ENCODE results near the gene ACCS. TPM values are rescaled to one million over a fixed set of nuclear protein-coding genes. Genes with fewer than 3 reads are reported as not detected.

Gene ACCS
- total RNA-seq, 1 experiment from 2014 or later, result 7.5 TPM

DNA sequence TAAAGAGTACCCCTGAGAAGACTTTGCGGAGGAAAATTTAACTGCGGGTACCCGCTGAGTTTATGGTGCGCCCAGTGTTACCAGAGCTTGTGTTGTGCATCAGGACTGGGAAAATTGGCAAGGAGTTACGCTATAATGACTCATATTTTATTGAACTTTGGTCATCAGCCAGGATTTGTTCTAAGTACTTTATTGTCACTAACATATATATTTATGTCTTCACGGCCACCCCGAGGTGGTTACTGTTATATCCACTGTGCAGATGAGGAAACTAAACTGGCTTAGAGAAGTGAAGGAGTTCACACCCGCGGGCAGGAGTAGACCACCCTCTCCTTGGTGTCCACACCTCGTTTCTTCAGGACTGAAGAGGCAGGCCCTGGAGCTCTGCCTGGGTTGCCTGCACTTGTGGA lies 667 bp downstream of the ACCS start:
- no peaks in the 10 kb centered on the region for H3K4me1 ChIP-seq (ENCODE audit: insufficient read depth, low read length)

More for the DNA sequence above, 667 bp downstream of the ACCS start:
- no peak overlapping the region for H3K4ac ChIP-seq (ENCODE audit: low read depth, low read length)
- H3K9me3 Mint-ChIP-seq, result peaks cover 0 to 2% of the 10 kb centered on the region in 2 experiments; a peak in 3 of 5 replicates
- H3K79me2 ChIP-seq (ENCODE audit: insufficient read depth, low read length), result no peaks in the 10 kb centered on the region
- H2AFZ ChIP-seq (ENCODE audit: low read length), result no peak overlapping the region
- no peak overlapping the region for H2BK20ac ChIP-seq (ENCODE audit: low read depth, low read length, poor library complexity, severe bottlenecking)
- no peak overlapping the region for H3K27ac ChIP-seq (ENCODE audit: insufficient read length, low read depth, low read length)
- no peak for DNase-seq
- no CpG with 5 or more reads among the region's 10 CpGs for WGBS (ENCODE audit: extremely low coverage, insufficient read length, low lambda C conversion rate)
- peak overlapping the region; percentile 57 for H3K4me2 ChIP-seq (ENCODE audit: insufficient read depth, insufficient read length, low read length)
- no peak overlapping the region for H4K8ac ChIP-seq (replicated peaks; ENCODE audit: insufficient read length, low read depth, low read length)
- H3K27me3 Mint-ChIP-seq (ENCODE audit: low read depth), result peaks cover 17% of the 10 kb centered on the region
- H3K18ac ChIP-seq (ENCODE audit: insufficient read length, low read depth, low read length), result no peak overlapping the region
- no peak overlapping the region for H2BK120ac ChIP-seq (ENCODE audit: low read depth, low read length, poor library complexity, severe bottlenecking)
- no peaks in the 10 kb centered on the region for H3K79me1 ChIP-seq (ENCODE audit: insufficient read depth, low read depth, low read length, poor library complexity, severe bottlenecking)
- TF ChIP-seq, protein P1, sequence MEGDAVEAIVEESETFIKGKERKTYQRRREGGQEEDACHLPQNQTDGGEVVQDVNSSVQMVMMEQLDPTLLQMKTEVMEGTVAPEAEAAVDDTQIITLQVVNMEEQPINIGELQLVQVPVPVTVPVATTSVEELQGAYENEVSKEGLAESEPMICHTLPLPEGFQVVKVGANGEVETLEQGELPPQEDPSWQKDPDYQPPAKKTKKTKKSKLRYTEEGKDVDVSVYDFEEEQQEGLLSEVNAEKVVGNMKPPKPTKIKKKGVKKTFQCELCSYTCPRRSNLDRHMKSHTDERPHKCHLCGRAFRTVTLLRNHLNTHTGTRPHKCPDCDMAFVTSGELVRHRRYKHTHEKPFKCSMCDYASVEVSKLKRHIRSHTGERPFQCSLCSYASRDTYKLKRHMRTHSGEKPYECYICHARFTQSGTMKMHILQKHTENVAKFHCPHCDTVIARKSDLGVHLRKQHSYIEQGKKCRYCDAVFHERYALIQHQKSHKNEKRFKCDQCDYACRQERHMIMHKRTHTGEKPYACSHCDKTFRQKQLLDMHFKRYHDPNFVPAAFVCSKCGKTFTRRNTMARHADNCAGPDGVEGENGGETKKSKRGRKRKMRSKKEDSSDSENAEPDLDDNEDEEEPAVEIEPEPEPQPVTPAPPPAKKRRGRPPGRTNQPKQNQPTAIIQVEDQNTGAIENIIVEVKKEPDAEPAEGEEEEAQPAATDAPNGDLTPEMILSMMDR (conservative IDR thresholded peaks at IDR 0.05), result no peak
- no peak overlapping the region for H3T11ph ChIP-seq (ENCODE audit: low read length)
- peaks cover 35 to 39% of the 10 kb centered on the region in 2 experiments for H3K4me1 Mint-ChIP-seq
- H3K27me3 ChIP-seq (ENCODE audit: insufficient read depth, low read length), result no peaks in the 10 kb centered on the region
- H4K20me1 ChIP-seq (ENCODE audit: control insufficient read depth, insufficient read depth, insufficient read length), result no peaks in the 10 kb centered on the region
- no peak overlapping the region for H2BK12ac ChIP-seq (ENCODE audit: insufficient read length, low read depth, low read length)
- peaks cover 13% of the 10 kb centered on the region for H3K23me2 ChIP-seq (ENCODE audit: insufficient read length, low read depth, low read length, poor library complexity, severe bottlenecking)
- no peak overlapping the region for H2BK15ac ChIP-seq (ENCODE audit: low read depth, low read length)
- H3K27ac Mint-ChIP-seq, result peak overlapping the region in 2 of 3 experiments; percentile 91 to 97; a peak in 4 of 7 replicates
- H3K9me3 ChIP-seq (ENCODE audit: control insufficient read depth, low read depth, low read length), result no peaks in the 10 kb centered on the region
- H4K5ac ChIP-seq (ENCODE audit: insufficient read length, low read depth, low read length), result no peak overlapping the region
- 0 out of 2 replicates have a peak overlapping the region, but pooled peaks have one; percentile 98 for H3K14ac ChIP-seq (ENCODE audit: insufficient read depth, low read length)
- H4K91ac ChIP-seq (ENCODE audit: insufficient read length, low read depth, low read length), result no peak overlapping the region
- no peak overlapping the region for H2AK5ac ChIP-seq (ENCODE audit: insufficient read length, low read length)
- H3K9ac ChIP-seq (ENCODE audit: extremely low read depth, insufficient read length, low read length), result peak overlapping the region; percentile 66
- H3K36me3 Mint-ChIP-seq (ENCODE audit: insufficient read depth in 1 of 3, low read depth in 3 of 3), result peaks cover 0 to 6% (median 3%) of the 10 kb centered on the region in 3 experiments; a peak in 5 of 7 replicates
- H3K56ac ChIP-seq (ENCODE audit: insufficient read length, low read depth, low read length), result no peak overlapping the region
- peak overlapping the region; percentile 77 to 79 for H3K4me3 Mint-ChIP-seq
- no peak overlapping the region for H2BK5ac ChIP-seq (ENCODE audit: insufficient read length, low read length)
- H3K23ac ChIP-seq (ENCODE audit: insufficient read length, low read depth, low read length), result no peak overlapping the region

All from H9 (cell line).